Trophoblast cell (in vitro differentiated cells and primary cell): ENCODE data around the gene KRT23.

Experiments used
- DNase-seq, 2 donors: peaks; one replicate each; pipeline ENCODE4 v3.0.0-alpha.2; 2016
- H2AFZ ChIP-seq: 2 replicates; pipeline ENCODE4 v1.6.1; 2013; ENCODE audit warnings: low read length, moderate library complexity, mild to moderate bottlenecking; ENCODE audit not compliant: insufficient read depth, poor library complexity
- H2AK5ac ChIP-seq: 2 replicates; pipeline ENCODE4 v1.6.1; 2013; ENCODE audit warnings: mild to moderate bottlenecking, low read length
- H2BK120ac ChIP-seq: 2 replicates; pipeline ENCODE4 v1.6.1; 2013; ENCODE audit warnings: low read length, mild to moderate bottlenecking, moderate library complexity; ENCODE audit not compliant: insufficient read depth, poor library complexity
- H2BK12ac ChIP-seq: 2 replicates; pipeline ENCODE4 v1.6.1; 2013; ENCODE audit warnings: mild to moderate bottlenecking, low read length, moderate library complexity
- H2BK5ac ChIP-seq: 2 replicates; pipeline ENCODE4 v1.6.1; 2013; ENCODE audit warnings: low read length, low read depth, moderate library complexity, mild to moderate bottlenecking; ENCODE audit not compliant: poor library complexity
- H3K14ac ChIP-seq: 2 replicates; pipeline ENCODE4 v1.6.1; 2013; ENCODE audit warnings: mild to moderate bottlenecking, low read length
- H3K18ac ChIP-seq: 2 replicates; pipeline ENCODE4 v1.6.1; 2013; ENCODE audit warnings: mild to moderate bottlenecking, low read length
- H3K23ac ChIP-seq: 2 replicates; pipeline ENCODE4 v1.6.1; 2013; ENCODE audit warnings: low read length
- H3K27ac ChIP-seq: 2 replicates; pipeline ENCODE4 v1.5.1; 2013; ENCODE audit warnings: low read depth, mild to moderate bottlenecking, inconsistent platforms, low read length, moderate library complexity
- H3K27me3 ChIP-seq: 2 replicates; pipeline ENCODE4 v1.6.1; 2013; ENCODE audit warnings: inconsistent platforms, mild to moderate bottlenecking, low read length, moderate library complexity; ENCODE audit not compliant: insufficient read depth
- H3K36me3 ChIP-seq, 2 experiments: 1 replicate in 1 of 2; 2 replicates in 1 of 2; pipeline ENCODE4 v1.6.1; 2013; ENCODE audit warnings: low read length in 2 of 2, mild to moderate bottlenecking in 2 of 2, moderate library complexity in 1 of 2; ENCODE audit not compliant: insufficient read depth in 2 of 2, control insufficient read depth in 1 of 2
- H3K4ac ChIP-seq: 2 replicates; pipeline ENCODE4 v1.6.1; 2013; ENCODE audit warnings: low read depth, mild to moderate bottlenecking, low read length, moderate library complexity
- H3K4me1 ChIP-seq, 2 experiments: 1 replicate in 1 of 2; 2 replicates in 1 of 2; pipeline ENCODE4 v1.6.1; 2013; ENCODE audit warnings: low read length in 2 of 2, mild to moderate bottlenecking in 2 of 2, moderate library complexity in 1 of 2; ENCODE audit not compliant: insufficient read depth in 2 of 2, control insufficient read depth in 1 of 2
- H3K4me2 ChIP-seq: 2 replicates; pipeline ENCODE4 v1.6.1; 2013; ENCODE audit warnings: inconsistent platforms, mild to moderate bottlenecking, low read length, moderate library complexity
- H3K4me3 ChIP-seq: 2 replicates; pipeline ENCODE4 v1.5.1; 2013; ENCODE audit warnings: mild to moderate bottlenecking, low read depth, low read length, inconsistent platforms
- H3K79me1 ChIP-seq: one replicate; pipeline ENCODE4 v1.6.1; 2013; ENCODE audit warnings: low read length
- H3K79me2 ChIP-seq: 2 replicates; pipeline ENCODE4 v1.6.1; 2013; ENCODE audit warnings: low read length, mild to moderate bottlenecking; ENCODE audit not compliant: control insufficient read depth, insufficient read depth, poor library complexity
- H3K9ac ChIP-seq: 2 replicates; pipeline ENCODE4 v1.6.1; 2013; ENCODE audit warnings: mild to moderate bottlenecking, low read length
- H3K9me3 ChIP-seq: 2 replicates; pipeline ENCODE4 v1.6.1; 2013; ENCODE audit warnings: low read depth, mild to moderate bottlenecking, control low read depth, inconsistent platforms, low read length; ENCODE audit not compliant: insufficient read depth
- H4K12ac ChIP-seq: 2 replicates; pipeline ENCODE4 v1.6.1; 2013; ENCODE audit warnings: low read depth, mild to moderate bottlenecking, low read length, moderate library complexity
- H4K8ac ChIP-seq: 2 replicates; pipeline ENCODE4 v1.6.1; 2013; ENCODE audit warnings: low read depth, mild to moderate bottlenecking, low read length, moderate library complexity
- H4K91ac ChIP-seq: one replicate; pipeline ENCODE4 v1.6.1; 2013; ENCODE audit warnings: low read depth, mild to moderate bottlenecking, low read length, moderate library complexity
- WGBS: extraction: QIAGEN DNeasy Blood & Tissue Kit; methylation state at CpG from one replicate; pipeline ENCODE4 v1.1.7; 2013; ENCODE audit warnings: missing lambda C conversion rate; ENCODE audit not compliant: insufficient read length, insufficient coverage; ENCODE audit errors: extremely low coverage; 5-methylcytosine and 5-hydroxymethylcytosine counted together

Gene KRT23

DNA sequence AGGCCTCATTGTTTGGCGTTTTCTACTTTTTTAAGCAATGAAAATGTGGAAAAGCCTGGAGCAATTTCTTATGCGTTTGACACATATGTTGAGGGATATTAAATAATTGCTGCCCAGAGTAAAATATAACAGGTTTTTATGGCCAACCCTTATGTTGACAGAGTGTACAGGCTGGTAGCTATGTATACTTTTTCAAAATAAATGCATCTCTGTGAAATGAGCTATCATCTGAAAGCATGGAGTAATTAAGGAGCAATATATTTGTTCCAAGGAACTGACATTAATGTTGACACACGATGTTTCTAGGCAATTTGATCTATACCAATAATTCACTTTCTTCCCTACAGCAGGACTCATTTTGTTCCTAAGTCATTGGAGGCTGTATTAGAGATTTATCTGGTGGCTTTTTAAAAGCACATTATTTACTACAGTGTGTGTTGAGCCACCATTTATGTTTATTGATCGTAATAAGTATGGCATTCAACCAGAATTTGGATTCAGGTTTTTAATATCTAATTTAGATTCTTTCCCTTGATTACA is 40.5 kb downstream of the KRT23 start:
- Histone ChIP-seq H3K4me3 (no peak overlapping the region), H3K27me3 (no peaks in the 10 kb centered on the region), H3K9ac (no peak overlapping the region), H2AK5ac (no peak overlapping the region), H3K27ac (no peak overlapping the region), H3K4me2 (no peak overlapping the region), H3K23ac (no peak overlapping the region), H3K9me3 (no peaks in the 10 kb centered on the region), H3K79me1 (no peaks in the 10 kb centered on the region), H3K18ac (no peak overlapping the region), H2AFZ (no peak overlapping the region), H3K4ac (no peak overlapping the region), H4K12ac (no peak overlapping the region), H2BK120ac (no peak overlapping the region), H2BK12ac (no peak overlapping the region), H3K4me1 (no peaks in the 10 kb centered on the region), H3K36me3 (no peaks in the 10 kb centered on the region), H4K8ac (no peak overlapping the region), H3K14ac (no peak overlapping the region), H4K91ac (no peak overlapping the region), H2BK5ac (no peak overlapping the region), H3K79me2 (no peaks in the 10 kb centered on the region)
- DNase-seq, result no peak
- WGBS, result no CpG with 5 or more reads among the region's 4 CpGs

DNA sequence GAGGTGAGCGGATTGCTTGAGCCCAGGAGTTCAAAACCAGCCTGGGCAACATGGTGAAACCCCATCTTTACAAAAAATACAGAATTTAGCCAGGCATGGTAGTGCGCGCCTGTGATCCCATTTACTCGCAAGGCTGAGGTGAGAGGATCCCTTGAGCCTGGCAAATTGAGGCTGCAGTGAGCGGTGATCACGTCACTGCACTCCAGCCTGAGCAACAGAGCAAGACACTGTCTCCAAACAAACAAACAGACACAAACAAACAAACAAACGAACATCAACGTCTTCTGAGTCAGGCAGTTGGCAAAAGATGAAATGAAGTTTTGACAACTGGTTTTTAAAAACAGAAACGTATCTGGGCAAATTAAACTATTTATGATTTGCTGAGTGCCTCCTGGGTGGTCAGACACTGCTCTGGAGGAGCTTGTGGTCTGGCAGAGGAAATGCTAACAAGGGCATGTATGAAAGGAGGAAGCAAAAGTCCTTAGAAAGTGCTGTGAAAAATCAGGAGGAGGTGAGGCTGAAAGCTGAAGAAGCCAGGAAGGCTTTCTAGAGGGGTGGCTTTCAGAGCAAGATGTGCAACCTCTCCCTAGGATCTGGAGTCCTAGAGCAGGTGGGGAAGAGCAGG is 42.2 kb downstream of the KRT23 start:
- no peak overlapping the region for H3K14ac ChIP-seq
- no peak for DNase-seq

DNA sequence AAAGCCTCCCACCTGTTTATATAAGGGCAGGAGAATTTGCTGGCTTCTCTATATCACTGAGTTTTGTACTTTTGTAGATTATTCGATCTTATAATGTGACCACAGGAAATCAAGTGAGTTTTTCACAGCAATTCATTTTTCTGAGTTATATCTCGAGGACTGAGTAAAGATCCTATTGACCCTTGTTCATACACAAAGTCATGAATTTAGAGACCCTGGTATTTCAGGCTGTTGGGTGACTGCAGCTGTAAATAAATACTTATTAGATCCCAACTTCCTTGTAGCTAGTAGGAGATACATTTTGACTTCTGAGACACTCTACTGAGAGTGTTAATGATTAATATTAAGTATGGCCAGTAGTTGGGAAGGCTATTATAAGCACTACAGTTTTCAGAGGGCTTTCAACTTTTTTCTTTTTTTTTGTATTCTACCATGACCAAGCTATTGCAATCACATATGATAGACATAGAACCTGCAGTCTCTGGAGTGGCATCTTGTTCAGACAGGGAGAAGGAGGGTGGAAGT is 49.2 kb downstream of the KRT23 start:
- no peaks in the 10 kb centered on the region for H3K27me3 ChIP-seq

More for the DNA sequence above, 42.2 kb downstream of the KRT23 start:
- Histone ChIP-seq H3K23ac (no peak overlapping the region), H3K27ac (no peak overlapping the region), H2AK5ac (no peak overlapping the region), H2AFZ (no peak overlapping the region), H4K12ac (no peak overlapping the region), H3K27me3 (no peaks in the 10 kb centered on the region), H3K4me1 (no peaks in the 10 kb centered on the region), H3K79me1 (no peaks in the 10 kb centered on the region), H3K4me2 (no peak overlapping the region), H3K9me3 (no peaks in the 10 kb centered on the region), H2BK120ac (no peak overlapping the region), H4K8ac (no peak overlapping the region), H3K4me3 (no peak overlapping the region), H3K9ac (no peak overlapping the region), H3K36me3 (no peaks in the 10 kb centered on the region), H4K91ac (no peak overlapping the region), H3K4ac (no peak overlapping the region), H2BK12ac (no peak overlapping the region), H3K18ac (no peak overlapping the region), H3K79me2 (no peaks in the 10 kb centered on the region), H2BK5ac (no peak overlapping the region)
- WGBS, result no CpG with 5 or more reads among the region's 9 CpGs

DNA sequence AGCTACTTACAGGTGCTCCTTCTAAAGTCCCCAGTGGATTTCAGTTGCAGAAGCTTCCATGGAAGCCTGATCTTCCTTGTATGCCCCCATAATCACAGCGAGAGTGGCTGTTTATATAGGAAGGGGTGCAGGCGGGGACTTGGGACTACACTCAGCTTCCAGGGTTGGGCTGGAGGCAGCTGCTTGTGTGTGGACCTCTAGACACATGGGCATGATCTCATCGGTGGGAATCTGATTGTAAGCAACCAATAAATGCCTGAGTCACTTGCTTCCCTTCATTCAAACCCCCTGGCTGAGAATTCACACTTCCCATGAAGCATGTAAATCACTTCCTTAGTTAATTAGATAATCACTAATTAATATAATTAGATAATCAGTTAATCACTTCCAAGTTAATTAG is 51.4 kb downstream of the KRT23 start:
- H3K4me1 ChIP-seq, result no peaks in the 10 kb centered on the region
- H4K8ac ChIP-seq, result no peak overlapping the region
- H3K79me1 ChIP-seq, result no peaks in the 10 kb centered on the region
- H3K9me3 ChIP-seq, result no peaks in the 10 kb centered on the region
- no peak overlapping the region for H3K23ac ChIP-seq
- H2AK5ac ChIP-seq, result no peak overlapping the region
- no CpG with 5 or more reads among the region's 3 CpGs for WGBS
- H3K4me3 ChIP-seq, result no peak overlapping the region
- no peak overlapping the region for H2BK120ac ChIP-seq
- H3K36me3 ChIP-seq, result no peaks in the 10 kb centered on the region
- H2AFZ ChIP-seq, result no peak overlapping the region
- H3K9ac ChIP-seq, result no peak overlapping the region
- no peak overlapping the region for H4K12ac ChIP-seq
- no peak for DNase-seq
- no peak overlapping the region for H3K14ac ChIP-seq
- H4K91ac ChIP-seq, result no peak overlapping the region
- no peak overlapping the region for H3K27ac ChIP-seq
- no peak overlapping the region for H3K18ac ChIP-seq
- no peak overlapping the region for H2BK5ac ChIP-seq
- H2BK12ac ChIP-seq, result no peak overlapping the region
- no peaks in the 10 kb centered on the region for H3K79me2 ChIP-seq
- H3K4ac ChIP-seq, result no peak overlapping the region
- H3K27me3 ChIP-seq, result no peaks in the 10 kb centered on the region
- H3K4me2 ChIP-seq, result no peak overlapping the region

More for the DNA sequence above, 49.2 kb downstream of the KRT23 start:
- no peak for DNase-seq
- Histone ChIP-seq H2BK5ac (no peak overlapping the region), H3K18ac (no peak overlapping the region), H3K27ac (no peak overlapping the region), H3K79me1 (no peaks in the 10 kb centered on the region), H4K91ac (no peak overlapping the region), H2BK12ac (no peak overlapping the region), H4K8ac (no peak overlapping the region), H3K4me2 (no peak overlapping the region), H4K12ac (no peak overlapping the region), H3K4me1 (no peaks in the 10 kb centered on the region), H3K14ac (no peak overlapping the region), H3K79me2 (no peaks in the 10 kb centered on the region), H2AFZ (no peak overlapping the region), H3K4me3 (no peak overlapping the region), H3K9me3 (no peaks in the 10 kb centered on the region), H2BK120ac (no peak overlapping the region), H3K36me3 (no peaks in the 10 kb centered on the region), H3K4ac (no peak overlapping the region), H2AK5ac (no peak overlapping the region), H3K9ac (no peak overlapping the region), H3K23ac (no peak overlapping the region)
- no CpG with 5 or more reads among the region's 2 CpGs for WGBS
